Activated B cell treated with CpG ODN at 0.5 μM for 24 hours (primary cell): ENCODE measurements around the gene AIF1. TPM values are rescaled to one million over a fixed set of nuclear protein-coding genes. Genes with fewer than 3 reads are reported as not detected.

Source experiments
- ATAC-seq: fragments of 200-7000 bp; cut with Tn5 transposase; one replicate; pipeline ENCODE4 v1.10.0; 2021; ENCODE audit warnings: low read depth, mild to moderate bottlenecking, moderate library complexity
- CTCF ChIA-PET: fragments of 350-600 bp; sonication (Branson Sonifier 250); formaldehyde crosslinking; loops from one replicate; lab custom pipeline; 2021; ENCODE audit warnings: antibody characterized with exemption; lab: Charles Lee
- POLR2A ChIA-PET: fragments of 350-600 bp; sonication (Branson Sonifier 250); formaldehyde crosslinking; loops from one replicate; lab custom pipeline; 2021; ENCODE audit warnings: antibody characterized with exemption; lab: Charles Lee
- DNase-seq: peaks from one replicate; pipeline ENCODE4 v3.0.0; 2022
- H3K27ac Mint-ChIP-seq: one replicate; pipeline ENCODE4 v1.8.0; 2020; ENCODE audit warnings: mixed read lengths
- H3K27me3 Mint-ChIP-seq: one replicate; pipeline ENCODE4 v1.8.0; 2021; ENCODE audit warnings: mixed read lengths
- H3K36me3 Mint-ChIP-seq: one replicate; pipeline ENCODE4 v1.8.0; 2021; ENCODE audit warnings: low read depth, mixed read lengths
- H3K4me1 Mint-ChIP-seq: one replicate; pipeline ENCODE4 v1.8.0; 2021; ENCODE audit warnings: mixed read lengths
- H3K4me3 Mint-ChIP-seq: one replicate; pipeline ENCODE4 v1.8.0; 2020; ENCODE audit warnings: mild to moderate bottlenecking, mixed read lengths
- H3K9me3 Mint-ChIP-seq: one replicate; pipeline ENCODE4 v1.8.0; 2020; ENCODE audit warnings: mixed read lengths
- intact Hi-C: fragments of 100-400 bp; cut with micrococcal nuclease; formaldehyde crosslinking; loops from one replicate; pipeline ENCODE4 v1.15.1; 2024
- total RNA-seq: library from RNA; stranded (reverse); gene quantifications from 2 replicates; pipeline ENCODE4 v1.2.3, GENCODE V29; 2022
- TF ChIP-seq, protein P1 (sequence below): fragments of 200-600 bp; IDR thresholded peaks from one replicate; pipeline ENCODE4 v1.8.0; 2022; ENCODE audit warnings: antibody characterized with exemption, mild to moderate bottlenecking

AIF1 gene
- total RNA-seq, 1 donor from 2014 or later: 2.0 TPM

DNA sequence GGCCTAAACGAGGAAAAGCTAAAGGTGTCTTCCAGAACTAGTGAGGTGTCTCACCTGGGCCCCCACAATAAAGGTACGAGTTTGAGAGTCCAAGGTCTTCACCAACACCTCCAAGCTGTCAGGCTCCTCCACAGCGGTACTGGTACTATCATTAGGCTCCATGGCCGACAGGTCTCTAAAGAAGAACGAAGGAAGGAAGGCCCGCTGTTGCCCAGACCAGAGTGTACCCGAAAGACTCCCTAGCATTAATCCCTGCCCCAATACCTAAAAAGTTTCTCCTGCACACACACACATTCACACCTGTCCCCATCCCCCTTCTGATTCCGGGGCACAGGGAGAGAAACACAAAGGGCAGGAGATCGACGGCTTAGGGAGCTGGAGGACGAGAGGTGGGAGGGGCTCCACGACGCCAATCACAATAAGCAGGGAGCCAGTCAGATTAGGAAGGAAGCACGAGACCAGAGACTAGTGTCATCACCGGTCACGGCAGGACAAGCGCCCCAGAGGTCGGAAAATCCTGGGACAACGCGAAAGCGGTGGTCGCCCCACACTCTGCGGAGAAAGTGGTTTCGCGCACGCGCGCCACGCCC lies 36.7 kb downstream of the AIF1 start:
- H3K27ac Mint-ChIP-seq: peak overlapping the region; percentile 100
- ATAC-seq (peak; percentile 22), DNase-seq (no peak)
- H3K9me3 Mint-ChIP-seq: no peaks in the 10 kb centered on the region
- H3K36me3 Mint-ChIP-seq: peaks cover 70% of the 10 kb centered on the region
- TF ChIP-seq, protein P1, sequence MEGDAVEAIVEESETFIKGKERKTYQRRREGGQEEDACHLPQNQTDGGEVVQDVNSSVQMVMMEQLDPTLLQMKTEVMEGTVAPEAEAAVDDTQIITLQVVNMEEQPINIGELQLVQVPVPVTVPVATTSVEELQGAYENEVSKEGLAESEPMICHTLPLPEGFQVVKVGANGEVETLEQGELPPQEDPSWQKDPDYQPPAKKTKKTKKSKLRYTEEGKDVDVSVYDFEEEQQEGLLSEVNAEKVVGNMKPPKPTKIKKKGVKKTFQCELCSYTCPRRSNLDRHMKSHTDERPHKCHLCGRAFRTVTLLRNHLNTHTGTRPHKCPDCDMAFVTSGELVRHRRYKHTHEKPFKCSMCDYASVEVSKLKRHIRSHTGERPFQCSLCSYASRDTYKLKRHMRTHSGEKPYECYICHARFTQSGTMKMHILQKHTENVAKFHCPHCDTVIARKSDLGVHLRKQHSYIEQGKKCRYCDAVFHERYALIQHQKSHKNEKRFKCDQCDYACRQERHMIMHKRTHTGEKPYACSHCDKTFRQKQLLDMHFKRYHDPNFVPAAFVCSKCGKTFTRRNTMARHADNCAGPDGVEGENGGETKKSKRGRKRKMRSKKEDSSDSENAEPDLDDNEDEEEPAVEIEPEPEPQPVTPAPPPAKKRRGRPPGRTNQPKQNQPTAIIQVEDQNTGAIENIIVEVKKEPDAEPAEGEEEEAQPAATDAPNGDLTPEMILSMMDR: no peak
- POLR2A ChIA-PET: interaction anchor here (0.5 to 7.6 kb wide), 47 partner anchors 9 to 1637 kb away, joined by 3 to 188 read pairs (median 6); partner anchors contain the start of genes ABHD16A, AIF1, ATP6V1G2 and C6orf47
- H3K4me3 Mint-ChIP-seq: peak overlapping the region; percentile 94
- CTCF ChIA-PET: interaction anchor here (1.1 to 2.3 kb wide), 4 partner anchors 11 to 181 kb away, joined by 3 to 7 read pairs (median 4); partner anchors contain the start of gene ABHD16A
- peaks cover 48% of the 10 kb centered on the region for H3K4me1 Mint-ChIP-seq
- intact Hi-C loops: loop anchor here (1.0 to 2.0 kb wide), 14 partner anchors 9 to 212 kb away; partner anchors contain the start of genes ABHD16A, C6orf47, DDAH2 and HSPA1B
- no peaks in the 10 kb centered on the region for H3K27me3 Mint-ChIP-seq

DNA sequence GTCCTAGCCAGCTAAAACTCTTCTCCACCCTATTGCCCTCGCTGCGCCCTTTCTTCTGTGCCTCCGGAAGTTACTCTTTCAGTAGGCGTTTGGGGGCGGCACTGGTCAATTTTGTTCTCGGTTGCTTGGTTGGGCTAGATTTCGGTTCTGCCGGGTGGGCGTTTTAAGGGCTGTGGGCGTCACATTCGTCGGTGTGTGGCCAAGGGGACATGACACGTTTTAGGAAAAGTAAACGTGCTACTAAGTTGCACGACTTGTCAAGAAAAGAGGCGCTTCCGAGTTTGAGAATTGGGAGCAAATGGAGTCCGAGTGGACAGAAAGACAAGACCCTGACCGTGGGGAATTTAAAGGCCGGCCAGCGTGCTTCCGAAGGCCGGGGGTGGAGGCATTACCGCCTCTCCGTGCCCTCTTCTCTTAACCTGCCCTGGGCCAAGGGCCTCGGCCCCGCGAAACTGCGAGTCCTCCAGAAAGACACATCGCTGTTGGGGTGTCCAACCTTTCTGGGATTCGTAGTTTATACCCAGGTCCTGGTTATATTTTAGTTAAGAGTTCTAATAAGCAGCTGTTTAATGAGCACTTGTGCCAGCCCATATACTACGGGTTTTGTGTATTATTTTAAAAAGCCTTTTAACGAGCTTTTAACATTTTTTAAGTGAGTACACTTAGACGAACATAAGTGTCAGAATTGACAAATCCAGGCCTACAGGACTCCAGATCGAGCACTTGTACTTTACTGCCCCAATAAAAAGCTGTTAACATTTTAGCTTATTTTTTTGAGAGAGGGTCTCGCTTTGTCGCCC lies 38.1 kb downstream of the AIF1 start:
- no peak for DNase-seq
- H3K4me3 Mint-ChIP-seq: peak overlapping the region; percentile 94
- H3K27ac Mint-ChIP-seq: peak overlapping the region; percentile 100
- peaks cover 67% of the 10 kb centered on the region for H3K36me3 Mint-ChIP-seq
- no peaks in the 10 kb centered on the region for H3K27me3 Mint-ChIP-seq
- intact Hi-C loops: loop anchor here (1.0 to 2.0 kb wide), 14 partner anchors 7 to 210 kb away; partner anchors contain the start of genes ABHD16A, C6orf47, DDAH2 and HSPA1B
- peak; percentile 73 for ATAC-seq
- H3K4me1 Mint-ChIP-seq: peaks cover 56% of the 10 kb centered on the region
- TF ChIP-seq, protein P1: no peak
- ChIA-PET CTCF (interaction anchor here (0.8 to 2.3 kb wide), 7 partner anchors 9 to 180 kb away, joined by 3 to 7 read pairs (median 4); partner anchors contain the start of genes ABHD16A and GPANK1), POLR2A (interaction anchor here (0.6 to 7.6 kb wide), 48 partner anchors 10 to 1319 kb away, joined by 3 to 188 read pairs (median 5); partner anchors contain the start of genes ABHD16A, AIF1, ATP6V1G2 and C6orf47)
- H3K9me3 Mint-ChIP-seq: no peaks in the 10 kb centered on the region

DNA sequence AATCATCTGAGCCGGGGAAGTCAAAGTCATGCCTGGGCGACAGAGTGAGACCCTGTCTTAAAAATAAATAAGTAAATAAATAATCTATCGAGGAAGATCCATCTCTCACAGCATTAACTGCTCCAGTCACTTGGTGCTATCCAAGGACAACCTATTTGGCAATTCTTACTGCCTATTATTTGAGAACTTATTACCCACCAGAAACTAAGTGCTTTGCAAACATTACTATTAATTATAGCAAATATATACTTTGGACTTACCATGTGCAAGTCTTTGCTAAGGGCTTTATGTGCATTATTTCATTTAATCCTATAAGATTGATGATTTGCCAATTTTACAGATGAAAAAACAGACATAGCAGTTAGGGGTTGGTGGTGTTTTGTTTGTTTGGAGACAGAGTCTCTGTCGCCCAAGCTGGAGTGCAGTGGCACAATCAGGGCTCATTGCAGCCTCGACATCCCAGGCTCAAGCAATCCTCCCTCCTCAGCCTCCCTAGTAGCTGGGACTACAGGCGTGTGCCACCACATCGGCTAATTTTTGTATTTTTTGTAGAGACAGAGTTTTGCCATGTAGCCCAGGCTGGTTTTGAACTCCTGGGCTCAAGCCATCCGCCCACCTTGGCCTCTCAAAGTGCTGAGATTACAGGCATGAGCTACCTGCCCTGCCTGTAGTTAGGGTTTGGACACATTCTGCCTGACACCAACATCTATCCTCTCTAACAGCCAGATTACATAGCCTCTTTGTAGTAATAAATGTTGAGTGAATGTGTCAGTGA lies 39.7 kb downstream of the AIF1 start:
- H3K27ac Mint-ChIP-seq: no peak overlapping the region
- intact Hi-C loops: no loop called here
- H3K27me3 Mint-ChIP-seq: no peaks in the 10 kb centered on the region
- CTCF ChIA-PET: no interaction called here
- H3K36me3 Mint-ChIP-seq: peaks cover 57% of the 10 kb centered on the region
- H3K4me1 Mint-ChIP-seq: peaks cover 64% of the 10 kb centered on the region
- no peak overlapping the region for H3K4me3 Mint-ChIP-seq
- no peaks in the 10 kb centered on the region for H3K9me3 Mint-ChIP-seq
- ATAC-seq (no peak), DNase-seq (no peak)
- POLR2A ChIA-PET: interaction anchor here (0.9 to 7.6 kb wide), 7 partner anchors 8 to 244 kb away, joined by 3 to 188 read pairs (median 11); partner anchors contain the start of genes ABHD16A, C6orf47, CSNK2B and DDX39B
- TF ChIP-seq, protein P1: no peak

DNA sequence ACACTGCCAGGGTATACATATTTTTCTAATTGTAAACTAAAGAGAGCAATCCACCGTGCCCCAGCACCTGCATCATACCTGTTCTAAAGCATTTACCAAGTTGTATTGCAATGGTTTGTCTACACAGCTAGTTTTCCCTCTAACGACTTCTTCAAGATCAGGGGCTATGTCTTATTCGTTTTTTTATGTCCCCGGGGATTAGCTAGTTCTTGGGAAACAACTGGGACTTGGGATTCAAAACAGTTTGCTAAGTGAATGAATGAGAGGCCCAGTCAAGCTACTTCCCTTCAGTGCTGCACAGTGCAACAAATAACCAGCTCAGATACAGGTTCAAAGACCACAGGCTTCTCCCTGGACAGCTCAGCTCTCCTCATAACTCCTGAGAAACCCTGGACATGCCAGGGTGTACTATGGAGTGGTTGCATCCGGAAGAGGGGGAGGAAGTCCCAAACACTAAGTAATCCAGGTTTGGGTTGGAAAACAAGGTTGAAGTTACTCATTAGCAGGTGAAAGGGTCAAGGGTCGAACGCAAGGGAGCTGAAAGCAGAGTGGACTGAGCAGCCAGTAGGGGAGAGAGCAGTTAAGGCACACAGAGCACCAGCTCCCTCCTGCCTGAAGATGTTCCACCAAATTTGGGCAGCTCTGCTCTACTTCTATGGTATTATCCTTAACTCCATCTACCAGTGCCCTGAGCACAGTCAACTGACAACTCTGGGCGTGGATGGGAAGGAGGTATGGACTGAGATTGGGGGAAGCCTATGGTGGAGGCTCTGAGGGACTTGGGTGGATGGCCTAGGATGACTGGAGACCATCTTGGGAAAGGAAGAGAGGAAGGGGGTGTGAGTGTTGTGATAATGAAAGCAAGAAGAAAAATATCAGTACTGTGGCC lies 40.6 kb downstream of the AIF1 start, which contains the start of gene APOM:
Gene APOM, plus strand, starts transcription at position 546 of the 889 bp plus-strand sequence. Its CDS starts 73 bp downstream, at position 619.
- Mint-ChIP-seq H3K27me3 (no peaks in the 10 kb centered on the region), H3K4me1 (peaks cover 70% of the 10 kb centered on the region), H3K4me3 (no peak within 1 kb of the TSS), H3K27ac (peak within 1 kb of the TSS; percentile 19), H3K9me3 (no peaks in the 10 kb centered on the region), H3K36me3 (peaks cover 52% of the 10 kb centered on the region)
- TF ChIP-seq, protein P1: no peak
- CTCF ChIA-PET: no interaction called here
- DNase-seq (no peak), ATAC-seq (no peak)
- intact Hi-C loops: no loop called here
- POLR2A ChIA-PET: interaction anchor here (0.5 to 7.6 kb wide), 8 partner anchors 8 to 243 kb away, joined by 3 to 188 read pairs (median 3); partner anchors contain the start of genes ABHD16A, ATP6V1G2, C6orf47 and CSNK2B
